Fibroblast of lung (primary cell): ENCODE measurements around the gene HGS.

Source experiments
- CTCF ChIP-seq, 2 donors: IDR thresholded peaks in 1 of 2; conservative IDR thresholded peaks in 1 of 2; 1 replicate in 1 of 2; 2 replicates in 1 of 2; pipeline ENCODE4 v1.5.1; 2011 to 2012; ENCODE audit warnings: low read length in 2 of 2, control low read depth in 1 of 2, inconsistent platforms in 1 of 2, low read depth in 1 of 2, mild to moderate bottlenecking in 1 of 2
- EZH2 ChIP-seq: IDR thresholded peaks from 2 replicates; pipeline ENCODE4 v1.5.1; 2012; ENCODE audit warnings: low read length, control low read depth, mild to moderate bottlenecking; ENCODE audit errors: missing control alignments

- TF ChIP-seq CTCF (conservative IDR thresholded peaks at IDR 0.05 in 1 of 2, IDR thresholded peaks at IDR 0.05 in 1 of 2; ENCODE audit: low read depth in 1 of 2, low read length in 2 of 2): no peak
- TF ChIP-seq EZH2: no peak
Measured at GRCh38 chr17:81640011-81640410, 43.8 kb upstream of the HGS start.
